K562 (cell line): ENCODE results near the gene TYMP. TPM values are rescaled to one million over a fixed set of nuclear protein-coding genes. Genes with fewer than 3 reads are reported as not detected.

Experiments used
- ATAC-seq: fragments of 200-7000 bp; cut with Tn5 transposase; 3 replicates; pipeline ENCODE4 v1.9.1; 2020; ENCODE audit warnings: moderate library complexity
- BruUV-seq: library from RNA; stranded (reverse); fragments of 400-500 nt; replicated peaks from 2 replicates; lab custom pipeline; 2021; lab: Mats Ljungman, UMichigan
- CTCF ChIA-PET: fragments of 300-600 bp; formaldehyde crosslinking; extraction: SDS; loops from one replicate; lab custom pipeline; 2021; ENCODE audit warnings: low intra/inter-chr PET ratio; lab: Yijun Ruan, JAX
- POLR2A ChIA-PET: fragments of 300-600, 350-650 bp; sonication (Branson Sonifier 250); formaldehyde crosslinking; extraction: SDS; loops from one replicate; lab custom pipeline; 2021; ENCODE audit warnings: antibody characterized with exemption, inconsistent platforms; lab: Yijun Ruan, JAX
- DNase-seq, 4 experiments: peaks; one replicate each; pipeline versions ENCODE4 v3.0.0 to v3.0.0-alpha.2; 2011 to 2018; ENCODE audit warnings: low spot score in 3 of 4, mixed read lengths in 3 of 4; ENCODE audit errors: extremely low read depth in 1 of 4
- FAIRE-seq: peaks from 2 replicates; lab custom pipeline; 2011; peaks lifted over from hg19 to GRCh38; lab: Jason Lieb, UNC
- H2AFZ ChIP-seq: 2 replicates; pipeline ENCODE4 v1.6.0; 2011; ENCODE audit warnings: low read depth, low read length, control low read depth, inconsistent platforms
- H3K27ac ChIP-seq: fragments of 200-600 bp; 3 replicates; pipeline ENCODE4 v1.8.0; 2011; ENCODE audit warnings: low read depth, mild to moderate bottlenecking, control low read depth, inconsistent platforms, low read length, moderate library complexity, mixed read lengths; ENCODE audit errors: extremely low read depth
- H3K27me3 ChIP-seq, 2 experiments: fragments of 300-600 bp in 1 of 2; 2 replicates in 1 of 2; 3 replicates in 1 of 2; pipeline versions ENCODE4 v1.6.0 to v1.8.0; 2011; ENCODE audit warnings: inconsistent platforms in 2 of 2, low read length in 2 of 2, mild to moderate bottlenecking in 1 of 2, mixed read lengths in 1 of 2, moderate library complexity in 1 of 2; ENCODE audit not compliant: control insufficient read depth in 2 of 2, insufficient read depth in 2 of 2
- H3K36me3 ChIP-seq: fragments of 300-600 bp; 3 replicates; pipeline ENCODE4 v1.8.0; 2011; ENCODE audit warnings: mild to moderate bottlenecking, low read length, inconsistent platforms; ENCODE audit not compliant: control insufficient read depth, insufficient read depth
- H3K4me1 ChIP-seq, 2 experiments: fragments of 200-600 bp in 1 of 2; replicated peaks in 1 of 2; 2 replicates in 1 of 2; 3 replicates in 1 of 2; pipeline versions ENCODE4 v1.5.1 to v1.8.0; 2011; ENCODE audit warnings: inconsistent platforms in 2 of 2, low read length in 2 of 2, mild to moderate bottlenecking in 1 of 2, mixed read lengths in 1 of 2, moderate library complexity in 1 of 2; ENCODE audit not compliant: control insufficient read depth in 2 of 2, insufficient read depth in 2 of 2
- H3K4me2 ChIP-seq: 2 replicates; pipeline ENCODE4 v1.6.1; 2011; ENCODE audit warnings: low read length, control low read depth, inconsistent platforms, mixed read lengths; ENCODE audit not compliant: insufficient read depth
- H3K4me3 ChIP-seq: fragments of 200-600 bp; sonication (generic), shearing (Covaris generic); 2 replicates; pipeline ENCODE4 v1.5.1; 2016; ENCODE audit warnings: control low read depth, inconsistent platforms
- H3K79me2 ChIP-seq: fragments of 200-600 bp; 3 replicates; pipeline ENCODE4 v1.8.0; 2011; ENCODE audit warnings: low read length, inconsistent platforms; ENCODE audit not compliant: control insufficient read depth, insufficient read depth
- H3K9ac ChIP-seq, 2 experiments: 2 replicates each; pipeline versions ENCODE4 v1.6.0 to v1.6.1; 2011; ENCODE audit warnings: low read depth in 2 of 2, low read length in 2 of 2, control low read depth in 1 of 2, inconsistent platforms in 1 of 2, mild to moderate bottlenecking in 1 of 2, mixed read lengths in 1 of 2; ENCODE audit not compliant: insufficient read depth in 1 of 2
- H3K9me1 ChIP-seq: one replicate; pipeline ENCODE4 v1.6.0; 2011; ENCODE audit warnings: inconsistent platforms, mild to moderate bottlenecking, low read length, moderate library complexity; ENCODE audit not compliant: control insufficient read depth, insufficient read depth
- H3K9me3 ChIP-seq: replicated peaks from 2 replicates; pipeline ENCODE4 v1.5.1; 2011; ENCODE audit warnings: low read depth, low read length, inconsistent platforms; ENCODE audit not compliant: control insufficient read depth, insufficient read depth
- H4K20me1 ChIP-seq: replicated peaks from 2 replicates; pipeline ENCODE4 v1.6.1; 2011; ENCODE audit warnings: low read length, inconsistent platforms, mixed read lengths; ENCODE audit not compliant: control insufficient read depth, insufficient read depth
- CREM ChIP-seq: IDR thresholded peaks from 2 replicates; pipeline ENCODE4 v1.6.1; 2014; ENCODE audit warnings: antibody characterized with exemption, low read depth
- CSDE1 ChIP-seq, 2 experiments: fragments of 450-650 bp; IDR thresholded peaks; 2 replicates each; pipeline ENCODE4 v1.6.1; 2016; ENCODE audit warnings: mild to moderate bottlenecking in 1 of 2
- ELF2 ChIP-seq: fragments of 250-450 bp; sonication (Bioruptor Pico); IDR thresholded peaks from 2 replicates; pipeline ENCODE4 v1.5.0; 2021; ENCODE audit warnings: mild to moderate bottlenecking
- HDAC1 ChIP-seq, 2 experiments: fragments of 450-650 bp; IDR thresholded peaks; 2 replicates each; pipeline ENCODE4 v1.6.1; 2016 to 2017; ENCODE audit warnings: inconsistent platforms in 1 of 2, mild to moderate bottlenecking in 1 of 2, moderate library complexity in 1 of 2
- HMGN3 ChIP-seq: IDR thresholded peaks from 2 replicates; pipeline ENCODE4 v1.6.1; 2011; ENCODE audit warnings: borderline replicate concordance, low read depth, mild to moderate bottlenecking, mixed read lengths, low read length; ENCODE audit not compliant: insufficient read length; ENCODE audit errors: extremely low read depth
- JUNB ChIP-seq: fragments of 450-650 bp; formaldehyde crosslinking; conservative IDR thresholded peaks from 2 replicates; pipeline ENCODE4 v1.4.0; 2020; ENCODE audit warnings: mild to moderate bottlenecking
- MAX ChIP-seq: sonication (generic); formaldehyde crosslinking; IDR thresholded peaks from 2 replicates; pipeline ENCODE4 v1.9.0; 2022; ENCODE audit warnings: mild to moderate bottlenecking, missing genetic modification reagents
- POLR2H ChIP-seq: IDR thresholded peaks from 2 replicates; pipeline ENCODE4 v1.6.1; 2016; ENCODE audit warnings: missing genetic modification characterization, low read depth, mild to moderate bottlenecking, control low read depth, missing compliant biosample characterization, moderate library complexity
- POU5F1 ChIP-seq: fragments of 150-350 bp; IDR thresholded peaks from 2 replicates; pipeline ENCODE4 v1.6.1; 2014; ENCODE audit warnings: borderline replicate concordance, low read length, low read depth, mild to moderate bottlenecking; ENCODE audit not compliant: partially characterized antibody
- XRCC5 ChIP-seq: fragments of 200-400 bp; formaldehyde crosslinking; IDR thresholded peaks from 2 replicates; pipeline ENCODE4 v1.6.1; 2017; ENCODE audit warnings: low read depth, mild to moderate bottlenecking, low read length
- ZNF639 ChIP-seq, 2 experiments: fragments of 200-800 bp in 1 of 2; sonication (Bioruptor generic) in 1 of 2; sonication (generic) in 1 of 2; formaldehyde crosslinking in 1 of 2; IDR thresholded peaks in 1 of 2; conservative IDR thresholded peaks in 1 of 2; 2 replicates each; pipeline versions ENCODE4 v1.5.0 to v1.6.1; 2016 to 2020; ENCODE audit warnings: missing compliant biosample characterization in 1 of 2, missing genetic modification characterization in 1 of 2, missing genetic modification reagents in 1 of 2
- ZNF644 ChIP-seq: fragments of 200-800 bp; sonication (Bioruptor generic); IDR thresholded peaks from 2 replicates; pipeline ENCODE4 v1.6.1; 2016; ENCODE audit warnings: low read depth, missing genetic modification characterization, missing compliant biosample characterization
- ZNF707 ChIP-seq: fragments of 250-450 bp; sonication (Bioruptor Pico); conservative IDR thresholded peaks from 2 replicates; pipeline ENCODE4 v1.8.0; 2022; ENCODE audit warnings: inconsistent platforms, mild to moderate bottlenecking, moderate library complexity
- WGBS: fragments of 100-300 bp; shearing (Covaris generic); methylation state at CpG from one replicate; pipeline ENCODE4 v1.1.6; 2016; ENCODE audit warnings: low coverage, mixed read lengths; ENCODE audit not compliant: insufficient coverage; ENCODE audit errors: missing lambda C conversion rate; 5-methylcytosine and 5-hydroxymethylcytosine counted together
- in situ Hi-C: fragments of 300-500 bp; cut with MboI; formaldehyde crosslinking; loops from 4 replicates; pipeline ENCODE4 v1.15.0; 2018; ENCODE audit warnings: inconsistent platforms, mixed read lengths
- intact Hi-C: fragments of 100-400 bp; cut with micrococcal nuclease; formaldehyde crosslinking; loops from 2 replicates; pipeline ENCODE4 v1.14.2; 2022
- polyA plus RNA-seq, 8 experiments: library from polyadenylated mRNA; depleted of rRNA in 4 of 8; stranded (reverse) in 5 of 8; unstranded in 3 of 8; fragments of >200 nt; fragmentation: Nextera tagmentation in 2 of 8; fragmentation: Illumina TruSeq in 1 of 8; extraction: Ambion mirVana in 2 of 8; extraction: Trizol in 1 of 8; gene quantifications; 2 replicates each; pipeline versions ENCODE4 v1.2.1 to v1.2.3, GENCODE V29; 2011 to 2014; ENCODE audit warnings: inconsistent platforms in 1 of 8, missing spikeins in 1 of 8
- total RNA-seq, 7 experiments: library from RNA; depleted of rRNA in 6 of 7; stranded (reverse); fragments of >200 nt in 6 of 7; fragmentation: Illumina TruSeq in 2 of 7; extraction: Trizol in 2 of 7; gene quantifications; 2 replicates each; pipeline versions ENCODE4 v1.2.1 to v1.2.3, GENCODE V29; 2011 to 2021; ENCODE audit warnings: low replicate concordance in 1 of 7
- TF ChIP-seq, protein P1 (sequence below): fragments of 450-650 bp; IDR thresholded peaks from one replicate; pipeline ENCODE4 v1.6.1; 2018; ENCODE audit warnings: mild to moderate bottlenecking, moderate library complexity; ENCODE audit not compliant: partially characterized antibody

Gene TYMP
- total and polyA plus RNA-seq, 9 of the 15 experiments (the other 6 are each of a cell fraction or from before 2014, with no cell fraction given), result 0.03 to 4.0 (median 2.4) TPM; not detected in 4

DNA sequence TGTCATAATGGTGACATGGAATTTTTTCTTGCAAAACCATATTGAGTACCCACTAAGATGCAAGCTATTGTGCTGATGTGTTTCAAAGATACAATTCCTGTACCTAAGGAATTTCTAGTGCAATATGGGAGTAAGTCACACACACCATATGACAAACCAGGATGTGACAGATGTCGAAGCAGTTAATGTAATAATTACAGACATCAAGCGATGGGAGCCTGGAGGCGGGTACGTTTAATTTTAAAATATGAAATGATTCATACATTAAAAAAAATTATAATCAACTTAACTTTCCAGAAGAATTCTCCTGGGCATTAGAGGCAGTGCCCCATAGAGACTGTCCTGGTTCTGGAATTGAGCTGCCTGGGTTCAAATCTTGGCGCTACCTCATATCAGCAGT is 26.9 kb upstream of the TYMP start:
- Histone ChIP-seq H4K20me1 (no peaks in the 10 kb centered on the region), H3K79me2 (no peaks in the 10 kb centered on the region), H2AFZ (no peak overlapping the region), H3K9me3 (no peaks in the 10 kb centered on the region), H3K9ac (no peak overlapping the region), H3K9me1 (no peaks in the 10 kb centered on the region), H3K27ac (no peak overlapping the region), H3K27me3 (0 out of 5 replicates have a peak, but pooled peaks cover 0 to 4% of the 10 kb centered on the region in 2 experiments), H3K4me3 (no peak overlapping the region)
- 30% methylated on average over 5 of the region's 5 CpGs for WGBS
- no peak for ATAC-seq
- no TSS peak for BruUV-seq
- ChIA-PET CTCF (no interaction called here), POLR2A (interaction anchor here (0.6 to 1.6 kb wide), 3 partner anchors 8 to 23 kb away, joined by 3 to 6 read pairs (median 3); no protein-coding TSS in a partner anchor)
- in situ Hi-C loops, result no loop called here
- TF ChIP-seq ELF2 (CRISPR knock-in tag) (no peak), XRCC5 (no peak), POLR2H (no peak), HDAC1 (IDR thresholded peaks at IDR 0.05) (no peak), HMGN3 (no peak), MAX (CRISPR knock-in tag) (no peak), CREM (no peak), JUNB (CRISPR knock-in tag) (no peak), CSDE1 (IDR thresholded peaks at IDR 0.05) (no peak), POU5F1 (no peak), ZNF639 (CRISPR knock-in tag; conservative IDR thresholded peaks at IDR 0.05 in 1 of 2, IDR thresholded peaks at IDR 0.05 in 1 of 2) (no peak), ZNF644 (tag) (no peak), ZNF707 (no peak)
- TF ChIP-seq, protein P1, sequence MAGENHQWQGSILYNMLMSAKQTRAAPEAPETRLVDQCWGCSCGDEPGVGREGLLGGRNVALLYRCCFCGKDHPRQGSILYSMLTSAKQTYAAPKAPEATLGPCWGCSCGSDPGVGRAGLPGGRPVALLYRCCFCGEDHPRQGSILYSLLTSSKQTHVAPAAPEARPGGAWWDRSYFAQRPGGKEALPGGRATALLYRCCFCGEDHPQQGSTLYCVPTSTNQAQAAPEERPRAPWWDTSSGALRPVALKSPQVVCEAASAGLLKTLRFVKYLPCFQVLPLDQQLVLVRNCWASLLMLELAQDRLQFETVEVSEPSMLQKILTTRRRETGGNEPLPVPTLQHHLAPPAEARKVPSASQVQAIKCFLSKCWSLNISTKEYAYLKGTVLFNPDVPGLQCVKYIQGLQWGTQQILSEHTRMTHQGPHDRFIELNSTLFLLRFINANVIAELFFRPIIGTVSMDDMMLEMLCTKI, result no peak
- TF ChIP-seq, all 486 proteins: peak for 0
- intact Hi-C loops, result no loop called here
- DNase-seq (no peak), FAIRE-seq (no peak)
- Histone ChIP-seq H3K36me3 (no peaks in the 10 kb centered on the region), H3K4me2 (no peak overlapping the region), H3K4me1 (no peaks in the 10 kb centered on the region; a peak in 1 of 5 replicates)
